NCI-H69 (cell line): ENCODE measurements around the gene SAG.

Source experiments
- DNase-seq: peaks from one replicate; lab custom pipeline; 2025; lab: John Stamatoyannopoulos, UW

The SAG gene

DNA sequence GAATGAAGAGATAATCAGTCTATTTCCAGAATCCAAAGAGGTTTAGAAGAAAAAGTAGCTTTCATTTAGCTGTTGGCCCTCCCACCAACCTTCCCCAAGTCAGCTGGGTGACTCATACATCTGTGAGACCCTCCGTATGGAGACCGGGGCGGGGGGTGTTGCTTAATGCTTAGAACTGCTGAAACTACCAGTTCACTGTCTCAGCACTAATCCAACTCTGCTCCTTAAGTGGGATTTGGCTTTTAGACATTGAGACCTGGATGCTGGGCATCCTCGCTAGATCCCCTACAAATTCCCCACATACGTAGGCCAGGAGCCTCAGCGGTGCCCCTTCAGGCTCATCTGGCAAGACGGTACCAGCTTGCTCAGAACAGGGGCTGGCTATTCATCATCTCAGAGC, at the start of gene SAG:
SAG (plus strand) TSS at position 252 of the 400 bp plus-strand sequence. CDS start 1,374 bp downstream, outside the sequence.
- no peak for DNase-seq

DNA sequence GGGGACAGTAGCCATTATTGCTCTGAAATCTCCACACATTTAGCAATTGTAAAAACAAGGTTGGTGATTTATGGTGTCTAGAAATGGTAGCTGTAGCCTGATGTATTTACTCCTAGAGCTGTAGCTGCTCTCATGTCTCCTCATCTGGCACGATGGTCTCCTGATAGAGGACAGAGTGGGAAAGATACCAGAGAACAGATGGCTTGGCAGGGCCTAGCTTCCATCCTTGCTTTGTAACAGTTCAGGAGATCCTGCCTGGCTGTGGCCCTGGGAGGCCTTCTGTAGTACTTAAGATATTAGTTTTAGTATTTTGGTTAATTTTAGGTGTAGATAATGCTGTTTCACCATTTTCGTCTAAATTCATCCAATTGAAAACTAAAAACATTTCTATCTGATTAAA, 49.4 kb upstream of the SAG start:
- no peak for DNase-seq

DNA sequence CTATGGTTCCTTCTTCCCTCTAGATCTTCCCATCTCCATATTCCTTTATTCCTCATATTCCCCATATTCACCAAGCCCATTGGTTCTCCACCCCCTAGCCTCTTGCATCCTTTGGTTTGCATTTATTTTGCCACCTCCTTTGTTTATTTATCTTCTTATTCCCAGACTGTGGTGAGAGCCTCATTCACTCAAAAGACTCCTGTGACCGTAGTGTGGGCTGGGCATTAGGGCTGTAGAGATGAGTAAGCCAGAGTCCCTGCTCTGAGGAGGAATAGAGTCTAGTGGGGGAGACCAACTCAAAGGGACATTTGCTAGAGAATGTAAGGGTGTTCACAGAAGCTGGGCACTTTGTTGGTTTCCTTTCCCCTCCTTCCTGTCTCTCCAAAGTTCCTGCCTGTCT, 47.9 kb upstream of the SAG start:
- no peak for DNase-seq

DNA sequence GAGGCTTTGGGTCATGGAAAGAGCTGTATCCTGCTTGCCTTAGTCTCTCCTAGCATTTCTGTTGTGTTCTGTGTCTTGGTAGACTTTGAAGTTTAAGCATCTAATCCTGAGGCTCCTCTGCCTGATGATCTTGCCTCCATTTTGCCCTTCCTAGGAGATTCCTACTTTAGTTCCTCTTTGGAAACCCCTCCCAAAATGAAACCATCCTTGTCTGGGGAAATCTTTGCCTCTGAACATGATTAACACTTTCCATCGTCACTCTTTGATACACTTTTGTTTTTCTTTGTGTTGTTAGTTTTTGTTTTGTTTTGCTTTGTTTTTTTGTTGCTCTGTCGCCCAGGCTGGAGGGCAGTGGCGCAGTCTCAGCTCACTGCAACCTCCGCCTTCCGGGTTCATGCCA, 47.0 kb upstream of the SAG start:
- no peak for DNase-seq

GRCh38 chr2:233261819-233262555, 45.6 kb upstream of the SAG start:
- no peak for DNase-seq

DNA sequence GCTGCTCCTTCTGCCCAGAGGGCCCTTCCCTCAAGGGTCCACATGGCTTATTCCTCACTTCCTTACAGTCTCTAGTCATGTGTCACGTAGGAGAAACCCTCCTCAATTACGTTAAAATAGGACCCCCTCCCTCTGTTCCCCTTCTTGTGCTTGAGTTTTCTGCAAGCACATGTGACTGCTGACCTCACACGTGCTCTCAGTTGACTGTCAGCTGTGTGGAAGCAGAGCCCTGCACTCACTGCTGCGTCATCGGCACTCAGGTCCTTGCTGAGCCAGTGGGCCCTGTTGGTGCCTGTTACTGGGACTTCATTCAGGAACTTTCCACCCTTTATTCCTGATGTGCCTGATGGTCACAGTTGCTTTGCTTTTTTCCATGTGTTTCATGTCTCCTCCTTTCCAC, 45.1 kb upstream of the SAG start:
- no peak for DNase-seq

DNA sequence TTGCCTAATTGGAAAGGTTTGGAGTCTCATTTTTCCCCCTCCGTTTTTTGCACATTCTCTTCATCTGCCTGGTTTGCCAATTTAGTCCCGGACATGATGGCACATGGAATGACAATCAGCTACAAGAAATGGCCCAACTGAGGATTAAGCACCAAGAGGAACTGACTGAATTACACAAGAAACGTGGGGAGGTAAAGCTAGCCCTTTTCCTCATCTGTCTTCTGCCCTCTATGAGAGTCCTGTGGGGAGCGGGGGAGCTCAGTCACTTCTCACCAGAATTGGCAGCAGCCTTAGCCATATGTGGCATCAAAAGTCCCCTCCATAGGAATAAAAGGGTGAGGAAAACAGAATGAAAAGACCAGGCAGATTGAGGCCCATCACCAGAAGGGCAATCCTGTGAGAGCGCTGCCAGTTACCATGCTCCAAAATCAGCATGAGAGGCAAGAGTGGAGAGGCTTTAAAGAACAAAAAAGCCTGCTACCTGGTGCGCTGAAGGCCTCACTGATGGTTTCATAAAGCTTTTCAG, 44.5 kb upstream of the SAG start:
- DNase-seq = no peak

DNA sequence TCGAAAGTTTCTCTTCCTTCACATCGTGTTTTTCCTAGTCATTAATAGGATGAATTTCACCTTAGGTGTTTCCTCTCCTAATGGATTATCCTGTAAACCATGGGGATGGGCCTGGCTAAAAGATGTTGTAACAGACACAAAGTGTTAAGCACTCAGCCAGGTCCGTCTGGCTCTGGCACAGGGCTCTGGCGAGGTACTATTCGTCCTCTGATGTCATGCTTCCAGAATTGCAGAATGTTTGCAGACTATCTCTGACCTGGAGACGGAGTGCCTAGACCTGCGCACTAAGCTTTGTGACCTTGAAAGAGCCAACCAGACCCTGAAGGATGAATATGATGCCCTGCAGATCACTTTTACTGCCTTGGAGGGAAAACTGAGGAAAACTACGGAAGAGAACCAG, 42.9 kb upstream of the SAG start:
- DNase-seq = no peak

GRCh38 chr2:233265899-233266431, 41.7 kb upstream of the SAG start:
- no peak for DNase-seq

DNA sequence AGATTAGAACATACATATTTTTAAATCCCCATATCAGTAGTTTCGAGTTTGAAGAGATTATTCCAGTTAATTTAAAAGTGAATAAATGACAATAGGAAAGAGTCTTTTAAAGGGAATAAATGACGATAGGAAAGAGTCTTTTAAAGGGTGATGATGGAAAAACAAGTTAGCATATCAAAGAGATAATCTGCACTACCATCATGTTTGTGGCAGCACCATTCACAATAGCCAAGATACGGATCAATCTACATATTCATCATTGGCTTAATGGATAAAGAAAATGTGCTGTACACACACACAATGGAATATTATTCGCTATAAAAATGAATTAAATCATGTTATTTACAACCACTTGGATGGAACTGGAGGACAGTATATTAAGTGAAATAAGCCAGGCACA, 41.1 kb upstream of the SAG start:
- no peak for DNase-seq

DNA sequence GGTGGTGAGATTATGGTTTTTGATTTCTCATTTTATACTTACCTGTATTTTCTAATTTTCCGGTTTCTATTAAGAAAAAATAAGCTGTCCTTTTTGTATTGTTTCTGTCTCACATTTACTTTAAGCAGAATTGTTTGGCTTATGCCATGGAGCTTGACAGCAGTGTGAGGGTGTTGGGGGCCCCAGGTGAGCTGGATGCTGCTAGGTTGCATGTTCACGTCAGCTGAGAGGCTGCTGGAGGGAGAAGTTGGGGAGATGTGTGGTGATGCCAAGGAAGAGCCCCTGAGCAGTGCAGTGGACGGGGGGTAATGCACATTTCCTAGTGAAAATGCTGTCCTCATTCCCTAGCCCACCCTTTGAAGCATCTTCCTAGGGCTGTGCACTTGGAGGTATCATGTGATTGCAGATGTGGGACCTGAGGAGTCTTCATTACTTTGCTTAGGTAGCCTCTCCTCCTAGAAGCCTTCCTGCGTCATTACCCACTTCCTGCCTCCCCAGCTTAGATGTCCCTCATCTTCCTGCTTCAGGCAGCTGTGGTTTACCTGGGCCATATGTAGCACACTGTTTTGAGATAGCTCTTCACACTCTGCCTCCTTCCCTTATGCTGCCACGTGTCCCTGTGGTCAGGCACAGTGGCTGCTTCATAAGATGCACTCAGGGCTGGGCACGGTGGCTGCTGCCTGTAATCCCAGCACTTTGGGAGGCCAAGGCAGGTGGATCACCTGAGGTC, 39.9 kb upstream of the SAG start:
- DNase-seq = no peak

- DNase-seq = no peak
Measured at GRCh38 chr2:233270366-233270765, 37.2 kb upstream of the SAG start.

GRCh38 chr2:233270951-233271350, 36.7 kb upstream of the SAG start:
- no peak for DNase-seq

GRCh38 chr2:233271693-233272092, 35.9 kb upstream of the SAG start:
- no peak for DNase-seq

DNA sequence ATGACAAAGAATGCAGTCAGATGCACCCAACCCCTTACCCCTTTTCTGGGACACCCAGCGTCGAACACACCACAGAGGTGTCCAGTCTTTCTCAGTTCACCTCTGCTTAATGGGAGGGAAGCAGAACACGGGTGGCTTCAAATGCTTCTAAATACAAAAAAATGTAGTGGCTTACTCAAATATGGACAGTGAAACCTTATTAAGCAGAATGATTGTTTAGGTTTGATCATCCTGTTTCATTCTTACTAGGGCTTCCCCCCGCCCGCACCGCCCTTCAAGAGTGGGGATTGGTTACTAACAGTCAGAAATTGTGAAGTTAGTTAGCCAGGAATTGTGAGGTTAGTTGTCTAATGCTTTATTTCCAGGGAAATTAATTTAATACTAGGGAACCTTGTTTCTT, 34.5 kb upstream of the SAG start:
- no peak for DNase-seq

- no peak for DNase-seq
Measured at GRCh38 chr2:233275223-233275622, 32.4 kb upstream of the SAG start.

DNA sequence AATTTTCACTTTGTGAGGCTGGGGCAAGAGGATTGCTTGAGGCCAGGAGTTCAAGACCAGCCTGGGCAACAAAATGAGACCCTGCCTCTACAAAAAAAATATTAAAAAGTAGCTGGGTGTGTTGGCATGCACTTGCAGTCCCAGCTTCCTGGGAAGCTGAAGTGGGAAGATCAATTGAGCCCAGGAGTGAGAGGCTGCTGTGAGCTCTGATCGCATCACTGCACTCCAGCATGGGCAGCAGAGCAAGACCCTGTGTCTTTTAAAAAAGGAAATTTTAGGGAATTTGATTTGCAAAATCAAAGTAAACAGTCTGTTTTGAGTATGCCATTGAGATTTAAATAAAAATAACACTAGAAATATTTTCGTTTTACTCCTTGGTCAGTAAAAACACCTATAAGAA, 28.7 kb upstream of the SAG start:
- no peak for DNase-seq

DNA sequence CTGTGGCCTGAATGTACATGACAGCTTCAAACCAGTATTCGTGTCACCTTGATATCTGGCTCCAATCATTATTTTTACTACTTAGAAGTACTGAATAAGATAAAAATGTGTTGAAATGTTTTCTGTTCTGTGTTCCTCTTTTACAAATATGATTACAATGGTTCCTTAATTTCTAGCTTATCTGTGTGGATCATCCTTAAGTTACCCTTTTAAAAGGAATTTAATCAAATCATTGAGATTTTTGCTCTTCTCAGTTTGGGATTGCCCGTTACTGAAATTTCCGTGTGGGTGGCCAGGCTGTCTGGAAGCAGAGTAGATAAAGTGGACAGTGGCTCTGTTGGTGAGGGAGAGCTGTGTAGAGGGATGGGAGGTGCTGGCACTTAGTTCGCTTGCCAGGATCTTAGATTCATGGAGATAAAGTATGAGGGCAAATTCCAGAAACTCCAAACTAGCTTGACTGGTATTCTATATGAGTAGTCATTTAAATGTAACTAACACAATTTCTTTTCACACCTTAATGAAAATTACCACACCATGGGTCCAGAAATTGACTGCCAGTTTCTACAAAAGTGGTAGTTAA, 27.4 kb upstream of the SAG start:
- no peak for DNase-seq

- DNase-seq = no peak
Measured at GRCh38 chr2:233281553-233281952, 26.1 kb upstream of the SAG start.

GRCh38 chr2:233281992-233282603, 25.5 kb upstream of the SAG start:
- no peak for DNase-seq

DNA sequence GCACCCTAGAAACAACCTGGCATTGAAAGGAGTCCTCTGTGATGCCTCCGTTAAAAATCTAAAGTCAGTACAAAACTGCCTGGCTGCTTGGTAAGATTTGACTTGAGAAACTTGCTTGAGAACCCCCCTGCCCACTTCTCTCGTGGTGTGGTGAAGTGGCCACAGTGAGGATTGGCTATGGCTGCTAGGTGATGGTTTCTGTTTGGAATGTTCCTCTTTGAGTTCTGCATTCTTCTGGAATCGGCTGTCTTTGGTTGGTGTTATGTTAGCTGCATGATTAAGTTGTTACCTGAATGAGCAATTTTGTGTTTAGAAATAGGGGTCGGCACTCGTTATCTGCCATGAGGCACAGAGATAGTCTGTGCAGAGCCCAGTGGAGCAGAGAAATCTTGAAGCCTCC, 21.7 kb upstream of the SAG start:
- DNase-seq = no peak

- DNase-seq = no peak
Measured at GRCh38 chr2:233287871-233288270, 19.7 kb upstream of the SAG start.
